HepG2 (cell line): ENCODE measurements around the gene PARN. TPM values are rescaled to one million over a fixed set of nuclear protein-coding genes. Genes with fewer than 3 reads are reported as not detected.

ENCODE experiments used
- ATAC-seq: fragments of 200-7000 bp; cut with Tn5 transposase; 3 replicates; pipeline ENCODE4 v1.9.1; 2020; ENCODE audit warnings: mild to moderate bottlenecking, moderate library complexity
- BruUV-seq: library from RNA; stranded (reverse); fragments of 400-500 nt; replicated peaks from 2 replicates; lab custom pipeline; 2021; lab: Mats Ljungman, UMichigan
- CTCF ChIA-PET: fragments of 300-600 bp; formaldehyde crosslinking; extraction: SDS; loops from one replicate; lab custom pipeline; 2021; ENCODE audit warnings: low total read pairs, inconsistent platforms, low intra/inter-chr PET ratio; lab: Yijun Ruan, JAX
- POLR2A ChIA-PET: fragments of 350-600 bp; sonication (Branson Sonifier 250); formaldehyde crosslinking; loops from one replicate; lab custom pipeline; 2020; ENCODE audit warnings: antibody characterized with exemption, inconsistent platforms; lab: Yijun Ruan, JAX
- DNase-seq: peaks from one replicate; pipeline ENCODE4 v3.0.0-alpha.2; 2015; ENCODE audit warnings: low spot score
- FAIRE-seq: peaks from 3 replicates; lab custom pipeline; 2011; peaks lifted over from hg19 to GRCh38; lab: Jason Lieb, UNC
- H2AFZ ChIP-seq: one replicate; pipeline ENCODE4 v1.6.1; 2011; ENCODE audit warnings: low read length, inconsistent platforms
- H3K27ac ChIP-seq: fragments of 300-600 bp; 3 replicates; pipeline ENCODE4 v1.8.0; 2011; ENCODE audit warnings: mixed run types, mild to moderate bottlenecking, mixed read lengths, low read length, inconsistent platforms; ENCODE audit not compliant: insufficient read depth; ENCODE audit errors: extremely low read length
- H3K27me3 ChIP-seq, 2 experiments: fragments of 200-600 bp in 1 of 2; 2 replicates in 1 of 2; 3 replicates in 1 of 2; pipeline versions ENCODE4 v1.6.0 to v1.8.0; 2011; ENCODE audit warnings: low read length in 2 of 2, mild to moderate bottlenecking in 2 of 2, moderate library complexity in 2 of 2, inconsistent platforms in 1 of 2; ENCODE audit not compliant: insufficient read depth in 2 of 2, control insufficient read depth in 1 of 2
- H3K36me3 ChIP-seq, 2 experiments: fragments of 200-600 bp in 1 of 2; replicated peaks in 1 of 2; 2 replicates in 1 of 2; 3 replicates in 1 of 2; pipeline versions ENCODE4 v1.5.1 to v1.8.0; 2011; ENCODE audit warnings: low read length in 2 of 2, inconsistent platforms in 1 of 2; ENCODE audit not compliant: insufficient read depth in 2 of 2, control insufficient read depth in 1 of 2
- H3K4me1 ChIP-seq: 2 replicates; pipeline ENCODE4 v1.5.1; 2012; ENCODE audit warnings: low read length, inconsistent platforms; ENCODE audit not compliant: insufficient read depth
- H3K4me2 ChIP-seq: 2 replicates; pipeline ENCODE4 v1.6.0; 2011; ENCODE audit warnings: low read depth, low read length, inconsistent platforms
- H3K4me3 ChIP-seq, 3 experiments: fragments of 200-600 bp in 1 of 3; sonication (generic), shearing (Covaris generic) in 1 of 3; replicated peaks in 1 of 3; 2 replicates each; pipeline ENCODE4 v1.5.1; 2011 to 2016; ENCODE audit warnings: low read length in 3 of 3, inconsistent platforms in 2 of 3, low read depth in 2 of 3, mild to moderate bottlenecking in 2 of 3, control low read depth in 1 of 3, mixed read lengths in 1 of 3; ENCODE audit not compliant: insufficient read depth in 1 of 3
- H3K79me2 ChIP-seq: one replicate; pipeline ENCODE4 v1.6.1; 2011; ENCODE audit warnings: low read length, inconsistent platforms; ENCODE audit not compliant: insufficient read depth
- H3K9ac ChIP-seq: 2 replicates; pipeline ENCODE4 v1.6.0; 2011; ENCODE audit warnings: mild to moderate bottlenecking, low read depth, low read length, inconsistent platforms; ENCODE audit not compliant: insufficient read depth
- H3K9me3 ChIP-seq: 2 replicates; pipeline ENCODE4 v1.5.1; 2012; ENCODE audit warnings: mild to moderate bottlenecking, low read length
- H4K20me1 ChIP-seq: 2 replicates; pipeline ENCODE4 v1.6.0; 2011; ENCODE audit warnings: inconsistent platforms, mild to moderate bottlenecking, low read length, moderate library complexity; ENCODE audit not compliant: insufficient read depth
- CBX1 ChIP-seq: IDR thresholded peaks from one replicate; pipeline ENCODE4 v1.6.1; 2016; ENCODE audit warnings: antibody characterized with exemption, low read depth
- FOXO1 ChIP-seq: sonication (generic); formaldehyde crosslinking; IDR thresholded peaks from 2 replicates; pipeline ENCODE4 v1.4.0; 2020; ENCODE audit warnings: missing genetic modification reagents
- POGZ ChIP-seq: sonication (generic); formaldehyde crosslinking; IDR thresholded peaks from 2 replicates; pipeline ENCODE4 v1.4.0; 2020; ENCODE audit warnings: mild to moderate bottlenecking, missing genetic modification reagents
- ZBTB3 ChIP-seq: sonication (generic); formaldehyde crosslinking; IDR thresholded peaks from 2 replicates; pipeline ENCODE4 v1.4.0; 2020; ENCODE audit warnings: low read depth, mild to moderate bottlenecking, moderate library complexity, missing genetic modification reagents, borderline replicate concordance
- ZNF326 ChIP-seq: sonication (generic); formaldehyde crosslinking; IDR thresholded peaks from 2 replicates; pipeline ENCODE4 v1.4.0; 2020; ENCODE audit warnings: missing genetic modification reagents, borderline replicate concordance
- ZNF331 ChIP-seq: sonication (generic); formaldehyde crosslinking; IDR thresholded peaks from 2 replicates; pipeline ENCODE4 v1.4.0; 2020; ENCODE audit warnings: missing genetic modification reagents
- ZNF496 ChIP-seq: sonication (generic); formaldehyde crosslinking; IDR thresholded peaks from 2 replicates; pipeline ENCODE4 v1.8.1; 2023; ENCODE audit warnings: mild to moderate bottlenecking, moderate library complexity, missing genetic modification reagents; ENCODE audit not compliant: insufficient replicate concordance
- ZNF557 ChIP-seq: sonication (generic); formaldehyde crosslinking; IDR thresholded peaks from 2 replicates; pipeline ENCODE4 v1.4.0; 2020; ENCODE audit warnings: missing genetic modification reagents
- ZNF678 ChIP-seq: sonication (generic); formaldehyde crosslinking; IDR thresholded peaks from 2 replicates; pipeline ENCODE4 v1.4.0; 2020; ENCODE audit warnings: mild to moderate bottlenecking, missing genetic modification reagents
- WGBS: methylation state at CpG from one replicate; pipeline ENCODE4 v1.1.6; 2017; ENCODE audit warnings: low lambda C conversion rate; 5-methylcytosine and 5-hydroxymethylcytosine counted together
- in situ Hi-C: cut with HindIII; loops from 2 replicates; pipeline ENCODE4 v1.10.0; 2017; ENCODE audit warnings: low pct_unique_long_range_greater_than_20kb; ENCODE audit not compliant: extremely low pct_ligation_motif_present
- intact Hi-C: fragments of 100-400 bp; cut with micrococcal nuclease; formaldehyde crosslinking; loops from one replicate; pipeline ENCODE4 v1.10.0; 2022; ENCODE audit not compliant: unreplicated experiment
- polyA plus RNA-seq, 8 experiments: library from polyadenylated mRNA; depleted of rRNA in 3 of 8; stranded (reverse) in 7 of 8; unstranded in 1 of 8; fragments of >200 nt; fragmentation: Illumina TruSeq in 4 of 8; extraction: Trizol in 4 of 8; gene quantifications; 2 replicates each; pipeline versions ENCODE4 v1.2.1 to v1.2.3, GENCODE V29; 2011 to 2016; ENCODE audit warnings: low read depth in 4 of 8, missing spikeins in 1 of 8, mixed read lengths in 1 of 8; ENCODE audit not compliant: insufficient read depth in 1 of 8
- total RNA-seq, 5 experiments: library from RNA; depleted of rRNA; stranded (reverse); fragments of >200 nt; fragmentation: Illumina TruSeq; extraction: Trizol; gene quantifications; 2 replicates each; pipeline ENCODE4 v1.2.3, GENCODE V29; 2016; ENCODE audit warnings: low read depth in 1 of 5
- TF ChIP-seq, protein P1 (sequence below): IDR thresholded peaks from 2 replicates; pipeline ENCODE4 v1.6.1; 2016; ENCODE audit warnings: missing biosample characterization, missing genetic modification reagents, low read depth
- TF ChIP-seq, protein P2 (sequence below): sonication (generic); formaldehyde crosslinking; IDR thresholded peaks from 2 replicates; pipeline ENCODE4 v1.4.0; 2020; ENCODE audit warnings: missing genetic modification reagents
- TF ChIP-seq, protein P3 (sequence below): sonication (generic); formaldehyde crosslinking; IDR thresholded peaks from 2 replicates; pipeline ENCODE4 v1.5.0; 2020; ENCODE audit warnings: mild to moderate bottlenecking, missing genetic modification reagents, borderline replicate concordance
- TF ChIP-seq, protein P4 (sequence below), 2 experiments: sonication (generic) in 1 of 2; formaldehyde crosslinking in 1 of 2; IDR thresholded peaks; 2 replicates each; pipeline versions ENCODE4 v1.6.1 to v1.9.0; 2014 to 2022; ENCODE audit warnings: antibody characterized with exemption in 1 of 2, borderline replicate concordance in 1 of 2, inconsistent platforms in 1 of 2, low read depth in 1 of 2, missing genetic modification reagents in 1 of 2

Gene PARN
- total and polyA plus RNA-seq, 2 of the 13 experiments (the other 11 are each of a cell fraction or from before 2014, with no cell fraction given), result 13.3 to 47.6 TPM

DNA sequence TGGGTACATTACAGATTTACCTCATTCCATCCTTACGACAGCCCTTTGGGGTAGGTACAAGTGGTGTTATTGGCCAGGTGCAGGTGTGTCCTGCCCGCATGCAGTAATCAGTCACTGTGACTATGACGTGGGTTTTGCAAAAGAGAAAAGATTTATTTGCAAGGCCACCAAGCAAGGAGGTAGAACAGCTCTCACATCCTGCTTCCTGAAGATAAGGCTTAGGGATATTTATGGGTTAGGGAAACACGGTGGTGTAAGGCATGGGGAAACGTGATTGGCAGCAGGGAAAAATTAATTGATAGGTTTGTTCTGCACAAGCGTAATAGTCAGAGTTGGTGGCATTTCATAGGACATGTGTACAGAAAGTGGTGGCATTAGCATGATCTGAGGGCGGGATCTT, 214.8 kb downstream of the PARN start:
- in situ Hi-C loops (no loop called here), intact Hi-C loops (no loop called here)
- Histone ChIP-seq H2AFZ (no peak overlapping the region), H3K4me1 (peaks cover 11% of the 10 kb centered on the region), H3K79me2 (no peaks in the 10 kb centered on the region), H3K4me3 (no peak overlapping the region), H3K4me2 (no peak overlapping the region), H3K36me3 (no peaks in the 10 kb centered on the region), H3K9me3 (no peaks in the 10 kb centered on the region), H3K27me3 (no peaks in the 10 kb centered on the region), H3K9ac (no peak overlapping the region), H3K27ac (no peak overlapping the region), H4K20me1 (no peaks in the 10 kb centered on the region)
- 89% methylated on average over 7 of the region's 7 CpGs for WGBS
- DNase-seq (no peak), ATAC-seq (no peak), FAIRE-seq (no peak)
- no TSS peak for BruUV-seq
- POLR2A ChIA-PET, result interaction anchor here (3.2 kb wide), 1 partner anchor 9 kb away, joined by 14 read pairs; no protein-coding TSS in a partner anchor
- CTCF ChIA-PET, result no interaction called here
- TF ChIP-seq, protein P1, sequence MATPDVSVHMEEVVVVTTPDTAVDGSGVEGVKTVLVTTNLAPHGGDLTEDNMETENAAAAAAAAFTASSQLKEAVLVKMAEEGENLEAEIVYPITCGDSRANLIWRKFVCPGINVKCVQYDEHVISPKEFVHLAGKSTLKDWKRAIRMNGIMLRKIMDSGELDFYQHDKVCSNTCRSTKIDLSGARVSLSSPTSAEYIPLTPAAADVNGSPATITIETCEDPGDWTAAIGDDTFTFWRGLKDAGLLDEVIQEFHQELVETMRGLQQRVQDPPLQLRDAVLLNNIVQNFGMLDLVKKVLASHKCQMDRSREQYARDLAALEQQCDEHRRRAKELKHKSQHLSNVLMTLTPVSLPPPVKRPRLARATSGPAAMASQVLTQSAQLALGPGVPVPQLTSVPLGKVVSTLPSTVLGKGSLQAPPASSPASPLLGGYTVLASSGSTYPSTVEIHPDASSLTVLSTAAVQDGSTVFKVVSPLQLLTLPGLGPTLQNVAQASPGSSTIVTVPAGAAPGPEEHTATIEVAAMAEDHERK, result no peak
- TF ChIP-seq, protein P2, sequence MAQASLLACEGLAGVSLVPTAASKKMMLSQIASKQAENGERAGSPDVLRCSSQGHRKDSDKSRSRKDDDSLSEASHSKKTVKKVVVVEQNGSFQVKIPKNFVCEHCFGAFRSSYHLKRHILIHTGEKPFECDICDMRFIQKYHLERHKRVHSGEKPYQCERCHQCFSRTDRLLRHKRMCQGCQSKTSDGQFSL (CRISPR knock-in tag), result no peak
- TF ChIP-seq CBX1, result no peak
- no peak for TF ChIP-seq ZNF557 (CRISPR knock-in tag)
- TF ChIP-seq ZBTB3 (CRISPR knock-in tag), result no peak
- TF ChIP-seq, protein P3, sequence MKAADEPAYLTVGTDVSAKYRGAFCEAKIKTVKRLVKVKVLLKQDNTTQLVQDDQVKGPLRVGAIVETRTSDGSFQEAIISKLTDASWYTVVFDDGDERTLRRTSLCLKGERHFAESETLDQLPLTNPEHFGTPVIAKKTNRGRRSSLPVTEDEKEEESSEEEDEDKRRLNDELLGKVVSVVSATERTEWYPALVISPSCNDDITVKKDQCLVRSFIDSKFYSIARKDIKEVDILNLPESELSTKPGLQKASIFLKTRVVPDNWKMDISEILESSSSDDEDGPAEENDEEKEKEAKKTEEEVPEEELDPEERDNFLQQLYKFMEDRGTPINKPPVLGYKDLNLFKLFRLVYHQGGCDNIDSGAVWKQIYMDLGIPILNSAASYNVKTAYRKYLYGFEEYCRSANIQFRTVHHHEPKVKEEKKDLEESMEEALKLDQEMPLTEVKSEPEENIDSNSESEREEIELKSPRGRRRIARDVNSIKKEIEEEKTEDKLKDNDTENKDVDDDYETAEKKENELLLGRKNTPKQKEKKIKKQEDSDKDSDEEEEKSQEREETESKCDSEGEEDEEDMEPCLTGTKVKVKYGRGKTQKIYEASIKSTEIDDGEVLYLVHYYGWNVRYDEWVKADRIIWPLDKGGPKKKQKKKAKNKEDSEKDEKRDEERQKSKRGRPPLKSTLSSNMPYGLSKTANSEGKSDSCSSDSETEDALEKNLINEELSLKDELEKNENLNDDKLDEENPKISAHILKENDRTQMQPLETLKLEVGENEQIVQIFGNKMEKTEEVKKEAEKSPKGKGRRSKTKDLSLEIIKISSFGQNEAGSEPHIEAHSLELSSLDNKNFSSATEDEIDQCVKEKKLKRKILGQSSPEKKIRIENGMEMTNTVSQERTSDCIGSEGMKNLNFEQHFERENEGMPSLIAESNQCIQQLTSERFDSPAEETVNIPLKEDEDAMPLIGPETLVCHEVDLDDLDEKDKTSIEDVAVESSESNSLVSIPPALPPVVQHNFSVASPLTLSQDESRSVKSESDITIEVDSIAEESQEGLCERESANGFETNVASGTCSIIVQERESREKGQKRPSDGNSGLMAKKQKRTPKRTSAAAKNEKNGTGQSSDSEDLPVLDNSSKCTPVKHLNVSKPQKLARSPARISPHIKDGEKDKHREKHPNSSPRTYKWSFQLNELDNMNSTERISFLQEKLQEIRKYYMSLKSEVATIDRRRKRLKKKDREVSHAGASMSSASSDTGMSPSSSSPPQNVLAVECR, result no peak
- TF ChIP-seq ZNF496, result no peak
- TF ChIP-seq, protein P4, sequence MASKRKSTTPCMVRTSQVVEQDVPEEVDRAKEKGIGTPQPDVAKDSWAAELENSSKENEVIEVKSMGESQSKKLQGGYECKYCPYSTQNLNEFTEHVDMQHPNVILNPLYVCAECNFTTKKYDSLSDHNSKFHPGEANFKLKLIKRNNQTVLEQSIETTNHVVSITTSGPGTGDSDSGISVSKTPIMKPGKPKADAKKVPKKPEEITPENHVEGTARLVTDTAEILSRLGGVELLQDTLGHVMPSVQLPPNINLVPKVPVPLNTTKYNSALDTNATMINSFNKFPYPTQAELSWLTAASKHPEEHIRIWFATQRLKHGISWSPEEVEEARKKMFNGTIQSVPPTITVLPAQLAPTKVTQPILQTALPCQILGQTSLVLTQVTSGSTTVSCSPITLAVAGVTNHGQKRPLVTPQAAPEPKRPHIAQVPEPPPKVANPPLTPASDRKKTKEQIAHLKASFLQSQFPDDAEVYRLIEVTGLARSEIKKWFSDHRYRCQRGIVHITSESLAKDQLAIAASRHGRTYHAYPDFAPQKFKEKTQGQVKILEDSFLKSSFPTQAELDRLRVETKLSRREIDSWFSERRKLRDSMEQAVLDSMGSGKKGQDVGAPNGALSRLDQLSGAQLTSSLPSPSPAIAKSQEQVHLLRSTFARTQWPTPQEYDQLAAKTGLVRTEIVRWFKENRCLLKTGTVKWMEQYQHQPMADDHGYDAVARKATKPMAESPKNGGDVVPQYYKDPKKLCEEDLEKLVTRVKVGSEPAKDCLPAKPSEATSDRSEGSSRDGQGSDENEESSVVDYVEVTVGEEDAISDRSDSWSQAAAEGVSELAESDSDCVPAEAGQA (IDR thresholded peaks at IDR 0.05; ENCODE audit: low read depth), result no peak
- TF ChIP-seq, protein P4 (CRISPR knock-in tag; IDR thresholded peaks at IDR 0.05; ENCODE audit: borderline replicate concordance), result no peak
- no peak for TF ChIP-seq FOXO1 (CRISPR knock-in tag)
- TF ChIP-seq ZNF331 (CRISPR knock-in tag), result no peak
- no peak for TF ChIP-seq ZNF326 (CRISPR knock-in tag)
- TF ChIP-seq POGZ, result no peak
- TF ChIP-seq ZNF678 (CRISPR knock-in tag), result no peak
